AG09319 (cell line): ENCODE data around the gene IQCF2.

Experiments
- DNase-seq: peaks from one replicate; pipeline ENCODE4 v3.0.0-alpha.2; 2010; ENCODE audit warnings: low read depth; ENCODE audit errors: extremely low read depth
- CTCF ChIP-seq: IDR thresholded peaks from 2 replicates; pipeline ENCODE4 v1.5.1; 2011; ENCODE audit warnings: low read depth, mild to moderate bottlenecking, inconsistent platforms, low read length, moderate library complexity

Gene IQCF2

GRCh38 chr3:51869304-51869703 is 7.9 kb downstream of the IQCF2 start:
- no peak for TF ChIP-seq CTCF
- no peak for DNase-seq

- no peak for DNase-seq
- no peak for TF ChIP-seq CTCF
These were observed 11.9 kb downstream of the IQCF2 start for GRCh38 chr3:51873253-51873766.

GRCh38 chr3:51873876-51874275 is 12.5 kb downstream of the IQCF2 start:
- DNase-seq, result no peak
- TF ChIP-seq CTCF, result no peak

- DNase-seq, result no peak
- TF ChIP-seq CTCF, result no peak
These were observed 13.0 kb downstream of the IQCF2 start for GRCh38 chr3:51874411-51874810.

GRCh38 chr3:51874889-51875288 is 13.5 kb downstream of the IQCF2 start:
- DNase-seq, result no peak
- no peak for TF ChIP-seq CTCF

GRCh38 chr3:51875501-51875900 is 14.1 kb downstream of the IQCF2 start, which contains the start of gene IQCF5:
Gene IQCF5, minus strand, starts transcription at chr3:51875601. Its CDS starts 70 bp downstream, at chr3:51875531.
- DNase-seq, result no peak
- no peak for TF ChIP-seq CTCF

- DNase-seq, result no peak
- TF ChIP-seq CTCF, result no peak
These were observed 14.8 kb downstream of the IQCF2 start for GRCh38 chr3:51876186-51876585.
